Mucosa of descending colon (tissue), 3 donors: ENCODE measurements around the gene ARHGAP26. TPM values are rescaled to one million over a fixed set of nuclear protein-coding genes. Genes with fewer than 3 reads are reported as not detected.

Experiments
- ATAC-seq: fragments of 200-7000 bp; cut with Tn5 transposase; one replicate; pipeline ENCODE4 v1.9.1; 2020; ENCODE audit warnings: mild to moderate bottlenecking, moderate library complexity
- DNase-seq, 3 donors: peaks; one replicate each; pipeline ENCODE4 v3.0.0-alpha.2; 2020
- H3K36me3 ChIP-seq: fragments of 200-600 bp; one replicate; pipeline ENCODE4 v1.8.0; 2021; ENCODE audit warnings: low read depth, mild to moderate bottlenecking
- H3K4me1 ChIP-seq: fragments of 200-600 bp; one replicate; pipeline ENCODE4 v1.8.0; 2021; ENCODE audit warnings: low read depth, mild to moderate bottlenecking
- H3K4me3 ChIP-seq: fragments of 200-600 bp; one replicate; pipeline ENCODE4 v1.8.0; 2021; ENCODE audit warnings: mild to moderate bottlenecking
- H3K9me3 ChIP-seq: fragments of 200-600 bp; one replicate; pipeline ENCODE4 v1.8.0; 2021; ENCODE audit warnings: mild to moderate bottlenecking
- intact Hi-C, 2 donors: fragments of 100-400 bp; cut with DNase I in 1 of 2; cut with micrococcal nuclease in 1 of 2; formaldehyde crosslinking; loops; one replicate each; pipeline versions ENCODE4 v1.11.0 to v1.11.1; 2022; cut with DNase I, micrococcal nuclease
- total RNA-seq, 3 donors: library from RNA; stranded (reverse); fragmentation: NEBNext Ultra II Directional in 2 of 3; extraction: Animal tissue kit (Norgen Biotek cat#: 25700) in 2 of 3; gene quantifications; one replicate each; pipeline versions ENCODE4 v1.2.1 to v1.2.4, GENCODE V29; 2021 to 2023
- TF ChIP-seq, protein P1 (sequence below): fragments of 200-600 bp; IDR thresholded peaks from one replicate; pipeline ENCODE4 v1.8.0; 2022; ENCODE audit warnings: antibody characterized with exemption, mild to moderate bottlenecking
- donor health status: DM: no; HTN: no; CAD: no; lungs with moderate emphysema.
- donor health status: DM: no; HTN: no; CAD: no.
- donor health status: DM: no; HTN: yes; CAD: no.

ARHGAP26 gene
- total RNA-seq, 3 donors from 2014 or later: 52.9 to 96.0 (median 67.8) TPM

DNA sequence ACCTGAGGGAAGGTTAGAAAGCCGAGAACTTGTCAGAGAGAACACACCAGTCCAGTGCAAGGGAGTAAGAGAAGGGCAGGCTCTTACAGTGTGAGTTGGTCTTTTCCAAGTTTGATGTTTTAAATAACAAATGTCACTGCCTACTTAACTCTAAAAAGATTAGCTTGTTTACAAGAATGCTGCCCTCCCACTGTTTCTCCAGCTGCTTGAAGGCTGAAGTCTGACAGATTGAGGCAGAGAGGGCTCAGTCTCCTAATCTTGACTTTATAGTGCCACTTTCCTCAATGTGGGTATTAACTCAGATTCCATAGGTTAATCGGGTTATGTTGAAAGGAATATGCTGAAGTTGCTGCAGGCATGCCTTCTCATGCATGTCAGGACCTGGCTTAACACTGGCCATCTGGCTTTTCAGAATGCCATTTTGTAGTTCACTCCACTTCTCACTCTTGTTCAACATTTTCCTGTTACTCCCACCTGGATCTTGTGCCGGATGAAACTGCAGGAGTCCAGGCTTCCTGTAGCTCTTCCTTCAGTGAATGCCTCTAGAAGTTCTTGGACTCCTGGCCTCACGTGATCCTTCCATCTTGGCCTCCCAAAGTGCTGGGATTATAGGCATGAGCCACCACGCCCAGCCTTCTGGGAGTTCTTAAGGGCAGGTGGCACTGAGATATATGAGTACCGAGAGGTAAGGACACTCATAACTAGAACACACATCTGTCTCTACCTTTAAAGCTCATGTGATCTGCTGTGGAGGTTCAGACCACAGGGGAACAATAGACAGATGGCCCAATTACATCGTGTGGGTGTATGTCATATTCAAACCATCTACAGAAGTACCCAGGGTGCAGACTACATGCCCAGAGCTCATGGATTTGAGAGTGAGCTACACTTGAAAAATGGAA is 249.7 kb downstream of the ARHGAP26 start:
- H3K4me3 ChIP-seq: no peak overlapping the region
- TF ChIP-seq, protein P1, sequence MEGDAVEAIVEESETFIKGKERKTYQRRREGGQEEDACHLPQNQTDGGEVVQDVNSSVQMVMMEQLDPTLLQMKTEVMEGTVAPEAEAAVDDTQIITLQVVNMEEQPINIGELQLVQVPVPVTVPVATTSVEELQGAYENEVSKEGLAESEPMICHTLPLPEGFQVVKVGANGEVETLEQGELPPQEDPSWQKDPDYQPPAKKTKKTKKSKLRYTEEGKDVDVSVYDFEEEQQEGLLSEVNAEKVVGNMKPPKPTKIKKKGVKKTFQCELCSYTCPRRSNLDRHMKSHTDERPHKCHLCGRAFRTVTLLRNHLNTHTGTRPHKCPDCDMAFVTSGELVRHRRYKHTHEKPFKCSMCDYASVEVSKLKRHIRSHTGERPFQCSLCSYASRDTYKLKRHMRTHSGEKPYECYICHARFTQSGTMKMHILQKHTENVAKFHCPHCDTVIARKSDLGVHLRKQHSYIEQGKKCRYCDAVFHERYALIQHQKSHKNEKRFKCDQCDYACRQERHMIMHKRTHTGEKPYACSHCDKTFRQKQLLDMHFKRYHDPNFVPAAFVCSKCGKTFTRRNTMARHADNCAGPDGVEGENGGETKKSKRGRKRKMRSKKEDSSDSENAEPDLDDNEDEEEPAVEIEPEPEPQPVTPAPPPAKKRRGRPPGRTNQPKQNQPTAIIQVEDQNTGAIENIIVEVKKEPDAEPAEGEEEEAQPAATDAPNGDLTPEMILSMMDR: no peak
- no peak for DNase-seq
- intact Hi-C loops: loop anchor here in 1 of 2 donors (10.0 kb wide), 1 partner anchor 665 kb away; no protein-coding TSS in a partner anchor
- H3K4me1 ChIP-seq: no peaks in the 10 kb centered on the region
- ATAC-seq: no peak
- no peaks in the 10 kb centered on the region for H3K36me3 ChIP-seq
- no peaks in the 10 kb centered on the region for H3K9me3 ChIP-seq

DNA sequence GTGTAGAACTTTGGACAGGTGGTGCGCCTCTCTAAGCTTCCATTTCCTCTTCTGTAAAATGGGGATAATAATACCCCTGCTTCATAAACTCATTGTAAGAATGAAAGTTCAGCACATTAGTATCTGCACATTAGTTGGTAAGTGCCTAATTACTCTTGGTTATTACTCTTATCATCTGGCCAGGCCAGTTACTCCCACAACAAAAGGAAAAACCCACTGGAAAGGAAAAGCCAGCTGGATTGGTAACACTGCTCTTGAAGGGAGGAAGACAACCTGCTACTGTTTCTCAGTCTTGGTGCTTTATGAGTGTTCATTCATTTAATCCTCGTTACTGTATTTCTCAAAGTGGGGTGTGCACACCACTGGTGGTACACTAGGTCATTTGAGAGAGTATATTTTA is 251.4 kb downstream of the ARHGAP26 start:
- Histone ChIP-seq H3K4me1 (no peaks in the 10 kb centered on the region), H3K36me3 (no peaks in the 10 kb centered on the region), H3K4me3 (no peak overlapping the region), H3K9me3 (no peaks in the 10 kb centered on the region)
- TF ChIP-seq, protein P1: no peak
- ATAC-seq (no peak), DNase-seq (no peak)
- intact Hi-C loops: no loop called here

DNA sequence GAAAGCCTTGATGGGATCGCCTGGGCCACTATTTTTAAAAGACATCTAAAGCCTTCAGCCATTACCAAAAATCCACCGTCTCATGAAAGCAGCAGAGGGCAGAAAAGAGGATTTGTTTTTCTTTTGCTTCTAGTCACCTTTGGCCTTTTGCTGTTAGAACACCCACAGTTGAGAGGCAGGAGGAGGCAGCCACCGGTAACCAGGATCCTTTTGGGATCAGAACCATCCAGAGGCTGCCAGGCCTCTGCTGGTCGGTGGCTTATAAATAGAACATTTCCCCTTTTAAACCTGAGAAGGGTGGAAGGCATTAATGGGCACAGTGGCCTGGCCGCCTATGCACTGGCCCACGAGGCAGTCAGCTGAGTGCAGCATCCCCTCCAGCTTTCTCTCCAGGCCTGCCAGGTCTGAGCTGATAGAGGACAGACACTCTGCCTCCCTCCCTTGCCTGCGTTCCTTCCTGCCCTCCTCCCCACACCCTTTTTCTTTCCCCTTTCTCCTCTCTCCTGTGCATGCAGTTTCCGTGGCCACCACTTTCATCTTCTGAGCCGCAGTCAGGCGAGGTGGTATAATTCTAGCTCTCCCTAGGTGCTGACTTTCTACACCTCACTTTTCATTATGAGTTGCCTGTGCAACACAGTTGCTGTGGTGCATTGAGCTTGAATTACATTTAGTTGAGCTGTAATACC is 253.4 kb downstream of the ARHGAP26 start:
- no peaks in the 10 kb centered on the region for H3K36me3 ChIP-seq
- DNase-seq: no peak
- TF ChIP-seq, protein P1: no peak
- peak; percentile 17 for ATAC-seq
- H3K9me3 ChIP-seq: no peaks in the 10 kb centered on the region
- intact Hi-C loops: no loop called here
- no peaks in the 10 kb centered on the region for H3K4me1 ChIP-seq
- H3K4me3 ChIP-seq: no peak overlapping the region

DNA sequence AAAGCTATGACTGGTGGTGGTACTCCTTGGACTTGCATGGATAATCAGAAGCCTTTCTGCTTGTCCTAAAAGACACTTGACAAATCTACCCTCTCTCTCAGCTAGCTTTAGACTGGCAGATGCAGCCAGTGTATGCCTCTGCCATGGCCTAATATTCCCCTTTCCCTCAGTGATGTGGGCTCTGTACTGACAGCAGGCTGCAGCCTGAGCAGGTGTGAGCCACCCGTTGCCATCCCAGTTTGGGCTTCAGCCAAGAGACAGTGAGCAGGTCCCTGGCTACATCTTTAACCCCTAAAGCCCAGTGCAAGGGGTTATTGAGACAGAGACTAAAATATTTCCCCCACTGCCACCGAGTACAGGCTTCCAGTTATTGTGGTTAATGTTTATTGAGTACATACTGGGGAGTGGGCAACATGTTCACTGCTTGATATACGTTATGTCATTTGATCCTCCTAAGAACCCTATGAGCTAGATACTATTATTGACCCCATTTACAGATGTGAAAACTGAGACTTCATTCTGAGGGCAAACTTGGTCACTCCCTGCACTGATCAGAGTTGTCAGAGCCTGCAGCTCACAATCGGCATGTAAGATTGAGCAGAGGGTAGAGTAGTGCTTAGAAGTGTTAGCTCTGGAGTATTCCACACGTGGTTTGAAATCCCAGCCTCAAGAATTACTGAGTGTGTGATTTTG is 254.2 kb downstream of the ARHGAP26 start:
- TF ChIP-seq, protein P1: no peak
- no peak for ATAC-seq
- H3K9me3 ChIP-seq: no peaks in the 10 kb centered on the region
- intact Hi-C loops: no loop called here
- no peaks in the 10 kb centered on the region for H3K4me1 ChIP-seq
- no peak overlapping the region for H3K4me3 ChIP-seq
- DNase-seq: no peak
- no peaks in the 10 kb centered on the region for H3K36me3 ChIP-seq

DNA sequence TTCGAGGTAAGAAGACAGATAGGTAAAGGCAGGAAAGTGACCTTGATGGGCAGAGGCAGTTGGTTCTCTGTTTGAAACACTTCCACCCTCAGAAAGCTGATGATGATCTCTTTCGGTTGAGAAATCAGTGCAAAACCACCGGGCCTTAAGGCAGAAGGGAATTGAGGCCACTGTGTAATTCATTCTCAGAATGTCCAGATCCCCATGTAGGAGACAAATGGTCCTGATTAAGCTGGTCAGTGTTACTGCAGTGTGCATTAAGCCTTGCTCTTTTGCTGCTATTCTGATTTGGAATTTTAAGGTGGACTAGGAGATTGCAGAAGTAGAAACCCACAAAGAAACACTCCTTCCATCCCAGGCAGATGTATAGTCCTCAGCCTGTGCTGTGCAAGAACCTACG is 255.2 kb downstream of the ARHGAP26 start:
- H3K4me3 ChIP-seq: no peak overlapping the region
- ATAC-seq (no peak), DNase-seq (no peak)
- intact Hi-C loops: no loop called here
- no peaks in the 10 kb centered on the region for H3K36me3 ChIP-seq
- H3K4me1 ChIP-seq: no peaks in the 10 kb centered on the region
- TF ChIP-seq, protein P1: no peak
- no peaks in the 10 kb centered on the region for H3K9me3 ChIP-seq
